Kidney (tissue), 14 donors: ENCODE measurements around the gene PFKFB2. TPM values are rescaled to one million over a fixed set of nuclear protein-coding genes. Genes with fewer than 3 reads are reported as not detected.

Experiments used
- DNase-seq, 5 donors: peaks; one replicate each; pipeline ENCODE4 v3.0.0-alpha.2; 2013 to 2020
- FAIRE-seq: peaks from 2 replicates; lab custom pipeline; 2012; peaks lifted over from hg19 to GRCh38; lab: Jason Lieb, UNC
- H3K27ac ChIP-seq, 2 donors: one replicate each; pipeline ENCODE4 v1.7.0; 2013; ENCODE audit warnings: low read depth in 2 of 2, low read length in 2 of 2, inconsistent platforms in 1 of 2
- H3K27me3 ChIP-seq: one replicate; pipeline ENCODE4 v1.7.1; 2013; ENCODE audit warnings: low read length, inconsistent platforms; ENCODE audit not compliant: control insufficient read depth, insufficient read depth
- H3K36me3 ChIP-seq, 3 donors: one replicate each; pipeline versions ENCODE4 v1.7.0 to v1.7.1; 2013; ENCODE audit warnings: low read length in 3 of 3, control low read depth in 1 of 3, inconsistent platforms in 1 of 3; ENCODE audit not compliant: insufficient read depth in 3 of 3, control insufficient read depth in 2 of 3
- H3K4me1 ChIP-seq, 3 donors: one replicate each; pipeline versions ENCODE4 v1.7.0 to v1.7.1; 2013; ENCODE audit warnings: low read length in 3 of 3, inconsistent platforms in 1 of 3, low read depth in 1 of 3; ENCODE audit not compliant: control insufficient read depth in 2 of 3, insufficient read depth in 2 of 3
- H3K4me3 ChIP-seq, 3 donors: one replicate each; pipeline versions ENCODE4 v1.7.0 to v1.8.1; 2013; ENCODE audit warnings: low read length in 3 of 3, control low read depth in 1 of 3, inconsistent platforms in 1 of 3
- H3K9ac ChIP-seq, 3 donors: one replicate each; pipeline versions ENCODE4 v1.7.0 to v1.7.1; 2013; ENCODE audit warnings: low read length in 3 of 3, control low read depth in 1 of 3, inconsistent platforms in 1 of 3
- H3K9me3 ChIP-seq, 3 donors: one replicate each; pipeline versions ENCODE4 v1.7.0 to v1.7.1; 2013; ENCODE audit warnings: low read length in 3 of 3, control low read depth in 1 of 3, inconsistent platforms in 1 of 3; ENCODE audit not compliant: control insufficient read depth in 2 of 3, insufficient read depth in 1 of 3
- intact Hi-C: fragments of 100-400 bp; cut with DNase I; formaldehyde crosslinking; loops from one replicate; pipeline ENCODE4 v1.11.1; 2022
- polyA plus RNA-seq: library from polyadenylated mRNA; stranded (reverse); fragments of 350-450 nt; fragmentation: Illumina TruSeq; extraction: RNeasy Lipid Tissue Mini Kit (QIAGEN cat#74804); gene quantifications from one replicate; pipeline ENCODE4 v1.2.3, GENCODE V29; 2014; ENCODE audit warnings: low read depth, low replicate concordance; ENCODE audit not compliant: insufficient read depth
- total RNA-seq: library from RNA; stranded (reverse); fragmentation: NEBNext Ultra II Directional; extraction: Animal tissue kit (Norgen Biotek cat#: 25700); gene quantifications from one replicate; pipeline ENCODE4 v1.2.1, GENCODE V29; 2021
- TF ChIP-seq, protein P1 (sequence below): IDR thresholded peaks from 3 replicates; pipeline ENCODE4 v1.5.1; 2012; ENCODE audit warnings: mild to moderate bottlenecking, moderate library complexity, borderline replicate concordance; ENCODE audit not compliant: insufficient read depth; ENCODE audit errors: extremely low read depth
- donor health status: control.
- donor health status: control.
- donor health status: control.
- donor health status: control.
- donor health status: control.
- donor health status: DM: yes; HTN: yes; CAD: no.
- donor health status: Normal renal cell carcinoma (clear cell type).

The PFKFB2 gene
- total and polyA plus RNA-seq, 2 donors from 2014 or later = 20.6 to 21.7 TPM

DNA sequence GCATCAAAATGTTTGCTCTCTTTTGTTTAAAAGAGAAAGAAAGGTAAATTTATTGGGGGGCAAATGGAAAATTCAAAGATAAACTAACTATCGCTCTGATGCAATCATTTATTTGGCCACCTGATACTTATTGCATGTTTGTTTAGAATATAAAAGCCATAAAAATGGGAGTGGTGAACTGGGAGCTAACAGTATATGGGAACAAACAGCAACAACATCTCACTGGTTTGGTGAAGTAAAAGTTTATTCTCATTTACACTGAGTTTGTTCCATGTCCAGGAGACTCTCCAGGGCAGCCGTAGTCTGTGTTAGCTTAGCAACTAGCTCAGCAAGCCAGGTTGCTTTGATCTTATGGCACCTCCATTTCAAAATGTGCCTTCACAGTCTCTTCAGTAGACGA, 71.3 kb downstream of the PFKFB2 start:
- Histone ChIP-seq H3K27ac (no peak overlapping the region), H3K4me3 (no peak overlapping the region), H3K27me3 (no peaks in the 10 kb centered on the region), H3K9me3 (peaks cover 0 to 17% (median 0%) of the 10 kb centered on the region in 3 donors), H3K9ac (no peak overlapping the region), H3K4me1 (no peaks in the 10 kb centered on the region), H3K36me3 (no peaks in the 10 kb centered on the region)
- intact Hi-C loops = no loop called here
- TF ChIP-seq, protein P1, sequence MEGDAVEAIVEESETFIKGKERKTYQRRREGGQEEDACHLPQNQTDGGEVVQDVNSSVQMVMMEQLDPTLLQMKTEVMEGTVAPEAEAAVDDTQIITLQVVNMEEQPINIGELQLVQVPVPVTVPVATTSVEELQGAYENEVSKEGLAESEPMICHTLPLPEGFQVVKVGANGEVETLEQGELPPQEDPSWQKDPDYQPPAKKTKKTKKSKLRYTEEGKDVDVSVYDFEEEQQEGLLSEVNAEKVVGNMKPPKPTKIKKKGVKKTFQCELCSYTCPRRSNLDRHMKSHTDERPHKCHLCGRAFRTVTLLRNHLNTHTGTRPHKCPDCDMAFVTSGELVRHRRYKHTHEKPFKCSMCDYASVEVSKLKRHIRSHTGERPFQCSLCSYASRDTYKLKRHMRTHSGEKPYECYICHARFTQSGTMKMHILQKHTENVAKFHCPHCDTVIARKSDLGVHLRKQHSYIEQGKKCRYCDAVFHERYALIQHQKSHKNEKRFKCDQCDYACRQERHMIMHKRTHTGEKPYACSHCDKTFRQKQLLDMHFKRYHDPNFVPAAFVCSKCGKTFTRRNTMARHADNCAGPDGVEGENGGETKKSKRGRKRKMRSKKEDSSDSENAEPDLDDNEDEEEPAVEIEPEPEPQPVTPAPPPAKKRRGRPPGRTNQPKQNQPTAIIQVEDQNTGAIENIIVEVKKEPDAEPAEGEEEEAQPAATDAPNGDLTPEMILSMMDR = no peak
- FAIRE-seq (no peak), DNase-seq (no peak)

DNA sequence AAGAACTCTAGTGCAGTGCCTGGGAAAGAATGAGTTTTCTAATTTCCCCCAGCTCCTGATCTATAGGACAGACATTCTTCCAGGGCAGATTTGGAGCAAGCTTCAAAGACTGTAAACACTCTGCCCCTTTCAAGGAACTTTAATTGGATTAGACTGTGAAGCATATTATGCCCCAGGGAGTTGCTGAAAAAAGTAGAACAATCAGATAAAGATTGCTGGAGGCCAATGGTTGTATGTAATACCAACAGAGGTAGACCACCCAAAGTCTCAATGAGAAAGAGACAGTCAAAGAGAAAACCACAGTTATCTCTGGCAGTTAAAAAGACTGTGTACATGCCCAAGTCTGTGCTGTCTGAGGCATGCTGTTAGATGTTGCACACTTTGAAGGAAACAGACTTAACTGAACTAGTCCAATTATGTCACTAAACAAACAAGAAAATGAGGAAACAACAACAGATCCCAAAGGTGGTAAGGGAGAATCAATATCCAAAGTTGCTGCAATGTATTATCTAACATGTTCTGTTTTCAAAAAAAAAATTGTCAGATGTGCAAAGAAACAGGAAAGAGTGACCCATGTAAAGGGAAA, 75.4 kb downstream of the PFKFB2 start:
- H3K27me3 ChIP-seq = no peaks in the 10 kb centered on the region
- TF ChIP-seq, protein P1 = no peak
- H3K9ac ChIP-seq = no peak overlapping the region
- no peak overlapping the region for H3K4me3 ChIP-seq
- no peaks in the 10 kb centered on the region for H3K4me1 ChIP-seq
- intact Hi-C loops = no loop called here
- DNase-seq (no peak), FAIRE-seq (no peak)
- no peak overlapping the region for H3K27ac ChIP-seq
- no peaks in the 10 kb centered on the region for H3K36me3 ChIP-seq
- peaks cover 0 to 21% (median 4%) of the 10 kb centered on the region in 3 donors for H3K9me3 ChIP-seq

DNA sequence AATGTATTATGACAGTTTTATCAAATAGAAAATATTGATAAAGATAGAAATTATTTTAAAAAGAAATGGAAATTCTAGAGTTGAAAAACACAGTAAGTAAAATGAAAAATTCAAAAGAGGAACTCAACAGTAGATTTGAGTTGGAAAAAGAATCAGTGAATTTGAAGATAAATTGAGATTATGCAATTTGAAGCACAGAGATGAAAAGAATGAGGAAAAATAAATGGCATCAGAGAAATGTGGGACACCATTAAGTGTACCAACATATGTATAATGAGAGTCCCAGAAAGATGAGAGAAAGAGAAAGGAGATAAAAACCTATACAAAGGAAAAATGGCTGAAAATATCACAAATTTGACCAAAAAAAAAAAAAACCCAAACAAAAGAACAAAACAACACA, 76.0 kb downstream of the PFKFB2 start:
- H3K9me3 ChIP-seq = peaks cover 0 to 21% (median 4%) of the 10 kb centered on the region in 3 donors
- H3K27ac ChIP-seq = no peak overlapping the region
- H3K4me3 ChIP-seq = no peak overlapping the region
- DNase-seq (no peak), FAIRE-seq (no peak)
- no peaks in the 10 kb centered on the region for H3K27me3 ChIP-seq
- intact Hi-C loops = no loop called here
- H3K36me3 ChIP-seq = no peaks in the 10 kb centered on the region
- TF ChIP-seq, protein P1 = no peak
- H3K4me1 ChIP-seq = no peaks in the 10 kb centered on the region
- H3K9ac ChIP-seq = no peak overlapping the region

Other genes with a start within 250 kb of the PFKFB2 start
- gene IL20, start 187.7 kb upstream of the PFKFB2 start, total RNA-seq = not detected
- not detected for gene IL20, start 187.7 kb upstream of the PFKFB2 start, polyA plus RNA-seq
- not detected for gene IL24, start 155.8 kb upstream of the PFKFB2 start, total RNA-seq
- not detected for gene IL24, start 155.8 kb upstream of the PFKFB2 start, polyA plus RNA-seq
- 16.7 TPM for gene FCMR, start 131.3 kb upstream of the PFKFB2 start, total RNA-seq
- gene FCMR, start 131.3 kb upstream of the PFKFB2 start, polyA plus RNA-seq = 1.3 TPM
- gene PIGR, start 106.8 kb upstream of the PFKFB2 start, total RNA-seq = 841 TPM
- gene PIGR, start 106.8 kb upstream of the PFKFB2 start, polyA plus RNA-seq = 187 TPM
- gene FCAMR, start 82.8 kb upstream of the PFKFB2 start, total RNA-seq = 1.8 TPM
- gene FCAMR, start 82.8 kb upstream of the PFKFB2 start, polyA plus RNA-seq = 34.6 TPM
- gene C1orf116, start 20.5 kb upstream of the PFKFB2 start, total RNA-seq = 19.6 TPM
- gene C1orf116, start 20.5 kb upstream of the PFKFB2 start, polyA plus RNA-seq = 11.9 TPM
- 6.2 TPM for gene YOD1, start 2.1 kb upstream of the PFKFB2 start, total RNA-seq
- gene YOD1, start 2.1 kb upstream of the PFKFB2 start, polyA plus RNA-seq = 2.7 TPM
- gene C4BPB, start 35.6 kb downstream of the PFKFB2 start, total RNA-seq = 1.3 TPM
- 0.49 TPM for gene C4BPB, start 35.6 kb downstream of the PFKFB2 start, polyA plus RNA-seq
- 45.7 TPM for gene C4BPA, start 51.0 kb downstream of the PFKFB2 start, total RNA-seq
- gene C4BPA, start 51.0 kb downstream of the PFKFB2 start, polyA plus RNA-seq = not detected